HEK293 (cell line): Measurements from ENCODE around the gene MAPKAPK3.

Source experiments
- CTCF ChIP-seq: fragments of 450-650 bp; formaldehyde crosslinking; IDR thresholded peaks from 2 replicates; pipeline ENCODE4 v1.5.1; 2016; ENCODE audit warnings: missing biosample characterization, missing genetic modification characterization
- GLI4 ChIP-seq: fragments of 450-650 bp; formaldehyde crosslinking; IDR thresholded peaks from 2 replicates; pipeline ENCODE4 v1.5.1; 2016; ENCODE audit warnings: missing biosample characterization, missing genetic modification characterization
- ZNF335 ChIP-seq: fragments of 450-650 bp; formaldehyde crosslinking; conservative IDR thresholded peaks from 2 replicates; pipeline ENCODE4 v1.5.1; 2016; ENCODE audit warnings: missing biosample characterization, missing genetic modification characterization

GRCh38 chr3:50673931-50674330, 57.0 kb downstream of the MAPKAPK3 start:
- TF ChIP-seq ZNF335 (tag by site-specific recombination) (no peak), CTCF (tag by site-specific recombination) (no peak), GLI4 (tag by site-specific recombination) (no peak)
